ENCODE data around the gene HMCN2. TPM values are rescaled to one million over a fixed set of nuclear protein-coding genes. Genes with fewer than 3 reads are reported as not detected.

The HMCN2 gene
- total RNA-seq, 1 donor = under 0.01 TPM

DNA sequence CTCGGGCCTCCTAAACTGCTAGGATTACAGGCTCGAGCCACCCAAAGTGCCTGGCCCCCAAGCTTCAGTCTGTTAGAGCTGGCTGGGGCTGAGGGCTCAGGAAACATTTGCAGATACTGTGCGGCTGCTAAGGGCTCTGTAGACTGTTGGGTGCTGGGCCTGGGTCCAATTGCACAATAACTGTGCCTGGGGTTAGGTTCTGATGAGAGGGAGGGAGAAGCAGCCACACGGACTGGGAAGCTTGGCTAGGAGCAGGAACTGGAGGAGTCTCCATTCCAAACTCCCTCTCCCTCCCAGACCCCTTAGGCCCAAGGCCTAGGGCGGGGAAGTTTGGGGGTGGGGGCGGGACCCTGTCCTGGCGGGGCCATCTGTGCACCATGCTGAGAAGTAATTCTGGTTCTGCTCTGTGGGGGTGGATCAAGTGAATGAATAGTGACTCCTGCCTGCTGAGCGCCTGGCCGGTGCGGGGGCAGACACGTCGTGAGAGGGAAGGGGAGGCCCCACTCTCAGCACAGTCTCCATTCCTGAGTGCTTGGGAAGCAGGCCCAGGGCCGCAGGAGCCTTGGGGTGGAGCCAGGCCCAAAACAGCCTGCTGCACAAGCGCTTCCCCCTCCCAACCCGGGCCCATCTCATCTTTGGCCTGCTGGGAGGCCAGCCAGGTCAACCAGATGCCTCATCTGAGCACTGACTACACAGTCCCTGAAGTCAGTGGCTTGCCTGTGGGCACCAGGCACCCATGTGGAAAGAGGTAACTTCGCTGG lies 180.7 kb downstream of the HMCN2 start:
- H3K27ac ChIP-seq (ENCODE audit: low read depth, low read length) = peak overlapping the region; percentile 91
- TF ChIP-seq, protein P1, sequence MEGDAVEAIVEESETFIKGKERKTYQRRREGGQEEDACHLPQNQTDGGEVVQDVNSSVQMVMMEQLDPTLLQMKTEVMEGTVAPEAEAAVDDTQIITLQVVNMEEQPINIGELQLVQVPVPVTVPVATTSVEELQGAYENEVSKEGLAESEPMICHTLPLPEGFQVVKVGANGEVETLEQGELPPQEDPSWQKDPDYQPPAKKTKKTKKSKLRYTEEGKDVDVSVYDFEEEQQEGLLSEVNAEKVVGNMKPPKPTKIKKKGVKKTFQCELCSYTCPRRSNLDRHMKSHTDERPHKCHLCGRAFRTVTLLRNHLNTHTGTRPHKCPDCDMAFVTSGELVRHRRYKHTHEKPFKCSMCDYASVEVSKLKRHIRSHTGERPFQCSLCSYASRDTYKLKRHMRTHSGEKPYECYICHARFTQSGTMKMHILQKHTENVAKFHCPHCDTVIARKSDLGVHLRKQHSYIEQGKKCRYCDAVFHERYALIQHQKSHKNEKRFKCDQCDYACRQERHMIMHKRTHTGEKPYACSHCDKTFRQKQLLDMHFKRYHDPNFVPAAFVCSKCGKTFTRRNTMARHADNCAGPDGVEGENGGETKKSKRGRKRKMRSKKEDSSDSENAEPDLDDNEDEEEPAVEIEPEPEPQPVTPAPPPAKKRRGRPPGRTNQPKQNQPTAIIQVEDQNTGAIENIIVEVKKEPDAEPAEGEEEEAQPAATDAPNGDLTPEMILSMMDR (IDR thresholded peaks at IDR 0.05; ENCODE audit: extremely low read depth, low read depth, low read length) = no peak
- H3K36me3 ChIP-seq (ENCODE audit: insufficient read depth, low read length) = no peaks in the 10 kb centered on the region
- H3K27me3 ChIP-seq (ENCODE audit: insufficient read depth, low read length) = no peaks in the 10 kb centered on the region
- H3K79me2 ChIP-seq (ENCODE audit: insufficient read depth, low read length) = peaks cover 16% of the 10 kb centered on the region
- peak overlapping the region; percentile 88 for H3K4me2 ChIP-seq (ENCODE audit: insufficient read depth, low read length)
- peak overlapping the region; percentile 77 for H3K4me3 ChIP-seq (ENCODE audit: insufficient read depth, low read length)
- peaks cover 30% of the 10 kb centered on the region for H3K4me1 ChIP-seq (ENCODE audit: insufficient read depth, low read length)
- DNase-seq (ENCODE audit: insufficient read length, low spot score, missing footprints) = peak; percentile 99
- H4K20me1 ChIP-seq (ENCODE audit: insufficient read depth, low read length) = peaks cover 39% of the 10 kb centered on the region
- no peaks in the 10 kb centered on the region for H3K9me3 ChIP-seq (ENCODE audit: low read depth, low read length)
- H2AFZ ChIP-seq (ENCODE audit: low read length) = peak overlapping the region; percentile 73

DNA sequence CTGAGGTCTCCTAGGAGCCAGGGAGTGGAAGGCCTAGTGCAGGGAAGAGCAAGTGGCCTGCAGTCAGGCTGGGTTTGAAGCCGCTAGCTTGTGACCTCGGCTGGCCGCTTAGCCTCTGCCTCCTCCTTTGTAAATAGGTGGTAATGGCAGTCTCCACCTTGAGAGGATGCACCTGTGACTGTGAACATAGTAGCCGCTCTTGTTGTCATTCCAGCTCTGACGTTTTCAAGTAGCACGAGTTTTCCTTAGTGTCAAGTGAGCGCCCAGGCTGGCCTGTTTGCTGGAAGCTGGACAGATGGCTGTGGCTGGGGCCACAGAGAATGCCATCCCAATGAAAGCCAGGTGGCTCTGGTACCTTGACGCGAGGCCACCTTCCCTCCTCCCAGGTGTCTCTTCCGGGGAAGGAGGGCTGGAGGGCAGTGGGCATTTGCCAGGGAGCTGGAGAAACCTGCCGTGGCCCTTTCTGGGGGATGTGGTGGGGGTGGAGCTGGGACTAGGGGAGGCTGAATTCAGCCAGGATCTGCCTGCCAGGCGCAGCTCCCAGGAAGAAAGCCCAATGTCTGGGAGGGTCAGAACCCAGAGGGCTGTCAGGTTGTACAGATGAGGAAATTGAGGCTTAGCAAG lies 181.7 kb downstream of the HMCN2 start:
- Histone ChIP-seq H3K4me1 (ENCODE audit: insufficient read depth, low read length) (peaks cover 40% of the 10 kb centered on the region), H3K4me2 (ENCODE audit: insufficient read depth, low read length) (peak overlapping the region; percentile 88), H3K9me3 (ENCODE audit: low read depth, low read length) (no peaks in the 10 kb centered on the region), H2AFZ (ENCODE audit: low read length) (no peak overlapping the region), H3K27ac (ENCODE audit: low read depth, low read length) (peak overlapping the region; percentile 91), H3K27me3 (ENCODE audit: insufficient read depth, low read length) (no peaks in the 10 kb centered on the region), H3K4me3 (ENCODE audit: insufficient read depth, low read length) (no peak overlapping the region), H3K79me2 (ENCODE audit: insufficient read depth, low read length) (peaks cover 16% of the 10 kb centered on the region), H3K36me3 (ENCODE audit: insufficient read depth, low read length) (no peaks in the 10 kb centered on the region), H4K20me1 (ENCODE audit: insufficient read depth, low read length) (peaks cover 48% of the 10 kb centered on the region)
- TF ChIP-seq, protein P1 (IDR thresholded peaks at IDR 0.05; ENCODE audit: extremely low read depth, low read depth, low read length) = no peak
- no peak for DNase-seq (ENCODE audit: insufficient read length, low spot score, missing footprints)

DNA sequence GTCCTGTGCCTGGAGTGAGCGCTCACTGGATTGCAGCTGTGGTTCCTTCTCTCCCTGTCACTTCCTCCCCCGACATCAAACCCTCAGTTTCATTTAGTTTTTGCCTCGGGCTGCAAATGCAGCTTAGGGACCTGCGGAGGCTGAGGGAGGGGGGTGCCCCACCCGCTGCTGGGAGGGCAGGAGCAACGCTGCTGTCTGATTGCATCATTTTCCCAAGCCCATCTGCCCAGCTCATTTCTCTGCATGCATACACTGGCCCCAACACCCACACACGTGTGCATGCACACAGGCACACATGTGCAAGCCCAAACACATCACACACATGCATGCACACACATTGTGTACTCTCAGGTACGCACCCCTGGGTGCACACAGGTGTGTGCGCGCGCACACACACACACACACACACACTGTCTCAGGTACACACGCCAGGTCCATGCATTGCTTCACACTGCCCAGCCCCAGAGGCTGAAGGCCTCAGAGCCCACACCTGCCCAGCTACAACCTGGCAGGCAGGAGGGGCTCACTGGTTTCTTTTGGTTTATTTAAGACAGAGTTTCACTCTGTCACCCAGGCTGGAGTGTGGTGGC lies 182.6 kb downstream of the HMCN2 start:
- Histone ChIP-seq H3K79me2 (ENCODE audit: insufficient read depth, low read length) (peaks cover 16% of the 10 kb centered on the region), H3K27me3 (ENCODE audit: insufficient read depth, low read length) (no peaks in the 10 kb centered on the region), H3K27ac (ENCODE audit: low read depth, low read length) (no peak overlapping the region), H2AFZ (ENCODE audit: low read length) (no peak overlapping the region), H4K20me1 (ENCODE audit: insufficient read depth, low read length) (peaks cover 56% of the 10 kb centered on the region), H3K9me3 (ENCODE audit: low read depth, low read length) (no peaks in the 10 kb centered on the region), H3K4me2 (ENCODE audit: insufficient read depth, low read length) (no peak overlapping the region), H3K36me3 (ENCODE audit: insufficient read depth, low read length) (peaks cover 2% of the 10 kb centered on the region), H3K4me3 (ENCODE audit: insufficient read depth, low read length) (no peak overlapping the region), H3K4me1 (ENCODE audit: insufficient read depth, low read length) (peaks cover 40% of the 10 kb centered on the region)
- no peak for DNase-seq (ENCODE audit: insufficient read length, low spot score, missing footprints)
- TF ChIP-seq, protein P1 (IDR thresholded peaks at IDR 0.05; ENCODE audit: extremely low read depth, low read depth, low read length) = no peak
